Tibial artery (tissue), 4 donors: ENCODE results near the gene C1orf53.
A peak's percentile ranks its signal among the peaks of the same experiment; 100 is the strongest.

Experiments
- DNase-seq, 2 donors: peaks; one replicate each; pipeline ENCODE4 v3.0.0-alpha.2; 2019
- H3K27ac ChIP-seq, 2 donors: fragments of 200-600 bp; sonication (generic) in 1 of 2; 1 replicate in 1 of 2; 2 replicates in 1 of 2; pipeline ENCODE4 v1.5.1; 2018 to 2019; ENCODE audit warnings: mild to moderate bottlenecking in 1 of 2
- H3K27me3 ChIP-seq, 2 donors: fragments of 200-600 bp; sonication (generic) in 1 of 2; one replicate each; pipeline versions ENCODE4 v1.5.1 to v1.6.0; 2016 to 2019
- H3K36me3 ChIP-seq, 3 donors: fragments of 200-600 bp; sonication (generic) in 2 of 3; one replicate each; pipeline ENCODE4 v1.5.1; 2016 to 2019; ENCODE audit warnings: mild to moderate bottlenecking in 2 of 3
- H3K4me1 ChIP-seq, 4 donors: fragments of 200-600 bp; sonication (generic) in 2 of 4; 1 replicate in 3 of 4; 2 replicates in 1 of 4; pipeline ENCODE4 v1.5.1; 2016 to 2019
- H3K4me3 ChIP-seq, 2 donors: fragments of 200-600 bp; sonication (generic) in 1 of 2; 1 replicate in 1 of 2; 2 replicates in 1 of 2; pipeline ENCODE4 v1.5.1; 2018 to 2019; ENCODE audit warnings: mild to moderate bottlenecking in 2 of 2
- H3K9me3 ChIP-seq, 3 donors: fragments of 200-600 bp; sonication (generic) in 1 of 3; one replicate each; pipeline ENCODE4 v1.5.1; 2016 to 2019
- CTCF ChIP-seq, 2 experiments: fragments of 200-600 bp in 1 of 2; fragments of 450-650 bp in 1 of 2; IDR thresholded peaks; one replicate each; pipeline ENCODE4 v1.5.1; 2017 to 2019; ENCODE audit warnings: antibody characterized with exemption in 2 of 2, mild to moderate bottlenecking in 1 of 2, moderate library complexity in 1 of 2
- intact Hi-C: fragments of 100-400 bp; cut with DNase I; formaldehyde crosslinking; loops from one replicate; pipeline ENCODE4 v1.15.0; 2023; ENCODE audit warnings: low total_unique reads

The C1orf53 gene

GRCh38 chr1:197884173-197884572 is 18.3 kb upstream of the C1orf53 start:
- DNase-seq: no peak
- H3K27ac ChIP-seq: no peak overlapping the region
- no peaks in the 10 kb centered on the region for H3K9me3 ChIP-seq
- H3K4me1 ChIP-seq: no peaks in the 10 kb centered on the region
- intact Hi-C loops: no loop called here
- H3K36me3 ChIP-seq: no peaks in the 10 kb centered on the region
- no peak for TF ChIP-seq CTCF (IDR thresholded peaks at IDR 0.05)
- no peak overlapping the region for H3K4me3 ChIP-seq
- peaks cover 0 to 4% of the 10 kb centered on the region in 2 donors for H3K27me3 ChIP-seq

DNA sequence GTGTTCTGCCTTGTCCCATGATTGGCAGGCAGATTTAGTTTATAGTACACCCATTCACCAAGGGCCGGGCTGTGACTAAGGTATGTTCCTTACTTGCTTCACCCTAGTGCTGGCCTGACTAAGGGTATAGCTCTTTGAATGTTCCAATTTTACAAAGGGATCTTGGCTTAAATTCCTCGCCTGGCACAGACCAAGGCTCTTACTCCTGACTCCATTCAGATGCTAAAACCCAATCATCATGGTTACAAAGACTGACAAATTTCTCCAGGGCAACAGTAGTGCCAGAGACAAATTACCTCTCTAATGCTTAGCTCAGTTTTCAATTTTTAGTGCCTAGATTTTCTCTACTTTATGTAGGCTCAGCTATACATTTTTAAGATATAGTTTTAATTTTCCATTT is 11.5 kb upstream of the C1orf53 start:
- Histone ChIP-seq H3K4me1 (no peaks in the 10 kb centered on the region), H3K27ac (no peak overlapping the region), H3K4me3 (no peak overlapping the region), H3K9me3 (no peaks in the 10 kb centered on the region), H3K36me3 (no peaks in the 10 kb centered on the region), H3K27me3 (peaks cover 0 to 18% of the 10 kb centered on the region in 2 donors)
- intact Hi-C loops: no loop called here
- no peak for DNase-seq
- no peak for TF ChIP-seq CTCF (IDR thresholded peaks at IDR 0.05)

- TF ChIP-seq CTCF (IDR thresholded peaks at IDR 0.05): no peak
- DNase-seq: no peak
- intact Hi-C loops: no loop called here
These were observed 9.7 kb upstream of the C1orf53 start for GRCh38 chr1:197892684-197893083.

GRCh38 chr1:197896301-197896700 is 6.1 kb upstream of the C1orf53 start:
- no peaks in the 10 kb centered on the region for H3K36me3 ChIP-seq
- DNase-seq: no peak
- no peak overlapping the region for H3K27ac ChIP-seq
- H3K9me3 ChIP-seq: no peaks in the 10 kb centered on the region
- intact Hi-C loops: no loop called here
- H3K4me1 ChIP-seq: no peaks in the 10 kb centered on the region
- peaks cover 0 to 23% of the 10 kb centered on the region in 2 donors for H3K27me3 ChIP-seq
- TF ChIP-seq CTCF (IDR thresholded peaks at IDR 0.05): no peak
- H3K4me3 ChIP-seq: no peak overlapping the region

More at GRCh38 chr1:197892684-197893083, 9.7 kb upstream of the C1orf53 start:
- H3K4me3 ChIP-seq: no peak overlapping the region
- no peaks in the 10 kb centered on the region for H3K9me3 ChIP-seq
- peaks cover 0 to 23% of the 10 kb centered on the region in 2 donors for H3K27me3 ChIP-seq
- H3K4me1 ChIP-seq: no peaks in the 10 kb centered on the region
- no peaks in the 10 kb centered on the region for H3K36me3 ChIP-seq
- H3K27ac ChIP-seq: no peak overlapping the region

GRCh38 chr1:197899037-197899436 is 3.4 kb upstream of the C1orf53 start:
- no peak for TF ChIP-seq CTCF (IDR thresholded peaks at IDR 0.05)
- Histone ChIP-seq H3K36me3 (no peaks in the 10 kb centered on the region), H3K9me3 (no peaks in the 10 kb centered on the region), H3K27me3 (peaks cover 0 to 15% of the 10 kb centered on the region in 2 donors), H3K4me1 (peaks cover 0 to 8% (median 0%) of the 10 kb centered on the region in 4 donors), H3K4me3 (no peak overlapping the region), H3K27ac (no peak overlapping the region)
- DNase-seq: no peak
- intact Hi-C loops: no loop called here

DNA sequence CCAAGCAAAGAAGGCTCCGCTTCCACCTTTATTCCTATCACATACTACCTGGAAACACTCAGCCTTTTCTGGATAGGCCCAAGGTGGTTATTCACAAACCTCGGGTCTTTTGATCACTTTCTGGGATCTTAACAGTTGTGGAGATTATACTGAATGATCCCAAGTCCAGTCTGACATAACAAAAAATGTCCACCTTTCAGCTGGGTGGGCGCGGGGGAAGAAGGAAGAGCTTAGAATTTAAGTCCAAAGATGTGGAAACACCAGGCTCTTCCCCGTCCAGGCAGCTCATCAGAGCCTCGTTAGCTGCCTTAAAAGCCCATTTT is 338 bp upstream of the C1orf53 start:
- intact Hi-C loops: loop anchor here (5.0 kb wide), 1 partner anchor 125 kb away; the partner anchor contains the start of gene DENND1B
- no peaks in the 10 kb centered on the region for H3K36me3 ChIP-seq
- TF ChIP-seq CTCF (IDR thresholded peaks at IDR 0.05): no peak
- H3K4me1 ChIP-seq: peaks cover 0 to 8% (median 0%) of the 10 kb centered on the region in 4 donors
- DNase-seq: no peak
- H3K9me3 ChIP-seq: no peaks in the 10 kb centered on the region
- H3K27me3 ChIP-seq: peaks cover 0 to 3% of the 10 kb centered on the region in 2 donors
- peak overlapping the region; percentile 82 to 84 for H3K27ac ChIP-seq
- H3K4me3 ChIP-seq: peak overlapping the region; percentile 65 to 83
